Measurements from ENCODE around the gene AQP12B.
"Not testable (repeated sequence)": the region's sequence is repeated elsewhere in the genome, so short reads cannot be mapped to it uniquely, and the experiment has no call there.

The AQP12B gene

DNA sequence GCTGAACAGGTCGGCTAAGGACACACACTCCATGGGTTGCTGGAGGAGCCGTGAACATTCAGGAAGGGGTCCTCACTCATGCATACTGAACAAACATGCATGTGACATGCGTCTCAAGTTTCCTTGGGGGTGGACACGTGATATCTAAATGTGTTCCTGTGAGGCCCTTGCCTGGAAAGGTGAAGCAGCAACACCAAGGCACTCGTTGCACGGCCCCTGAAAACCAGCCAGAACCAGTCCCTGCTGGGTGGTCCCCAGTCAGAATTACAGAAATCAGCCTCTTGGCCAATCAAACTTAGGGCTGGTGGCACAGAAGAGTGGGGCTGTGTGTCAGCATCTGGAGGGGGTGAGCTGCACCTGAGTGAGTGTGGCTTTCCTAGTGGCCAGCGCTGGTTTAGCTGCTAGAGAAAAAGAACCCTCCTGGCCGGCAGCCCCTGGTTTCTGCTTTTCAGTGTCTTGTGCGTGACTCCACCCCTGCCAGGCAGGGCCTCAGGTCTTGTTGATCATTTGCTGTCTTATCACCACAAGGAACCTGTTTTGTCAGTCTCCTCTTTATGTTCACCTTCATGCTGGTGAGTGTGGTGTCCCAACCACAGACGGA, 3.2 kb upstream of the AQP12B start:
- no peak overlapping the region for H3K27ac Mint-ChIP-seq
- no peaks in the 10 kb centered on the region for H3K27me3 Mint-ChIP-seq
- H3K36me3 Mint-ChIP-seq (ENCODE audit: low read depth): no peaks in the 10 kb centered on the region
- ATAC-seq (no peak), DNase-seq (no peak)
- H3K4me1 Mint-ChIP-seq: peaks cover 3% of the 10 kb centered on the region
- H3K4me3 Mint-ChIP-seq: no peak overlapping the region
- no peaks in the 10 kb centered on the region for H3K9me3 Mint-ChIP-seq

DNA sequence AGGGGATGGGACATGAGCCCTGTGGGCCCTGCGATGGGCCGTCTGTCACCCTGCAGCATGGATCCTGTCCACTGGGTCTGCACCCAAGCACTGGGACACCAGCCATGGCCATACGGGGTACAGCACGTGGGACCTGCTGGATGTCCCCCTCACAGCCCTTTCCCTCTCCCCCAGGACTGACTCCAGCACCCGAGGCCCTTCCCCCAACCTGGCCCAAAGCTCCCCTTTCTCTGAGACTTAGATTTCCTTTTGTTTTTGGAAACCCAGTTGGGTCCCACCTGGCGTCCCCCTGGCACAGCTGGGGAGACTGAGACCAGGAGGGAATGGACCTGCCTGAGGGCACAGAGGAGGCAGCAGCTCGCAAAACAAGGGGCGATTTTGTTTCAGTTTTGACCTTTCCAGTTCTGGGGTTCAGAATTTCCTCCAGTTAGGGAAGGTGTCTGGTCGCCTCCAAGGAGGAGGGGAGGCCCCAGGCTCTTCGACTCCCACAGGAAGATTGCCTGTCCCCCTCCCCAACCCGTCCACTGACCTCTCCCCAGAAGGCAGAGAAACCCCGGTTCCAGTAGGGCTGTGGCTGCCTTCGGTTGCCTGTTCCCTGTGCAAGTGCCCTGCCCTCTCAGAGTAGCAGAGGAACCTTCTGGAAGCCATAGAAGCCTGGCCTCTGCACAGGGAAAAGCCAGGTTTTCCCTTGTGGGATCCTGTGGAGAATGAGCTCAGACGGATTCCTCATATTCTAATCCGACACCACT, 1.5 kb upstream of the AQP12B start:
- not testable (repeated sequence) for H3K36me3 Mint-ChIP-seq (ENCODE audit: low read depth); H3K27me3 Mint-ChIP-seq; H3K4me3 Mint-ChIP-seq; H3K4me1 Mint-ChIP-seq; DNase-seq; H3K9me3 Mint-ChIP-seq; H3K27ac Mint-ChIP-seq
- ATAC-seq: peak; percentile 7

DNA sequence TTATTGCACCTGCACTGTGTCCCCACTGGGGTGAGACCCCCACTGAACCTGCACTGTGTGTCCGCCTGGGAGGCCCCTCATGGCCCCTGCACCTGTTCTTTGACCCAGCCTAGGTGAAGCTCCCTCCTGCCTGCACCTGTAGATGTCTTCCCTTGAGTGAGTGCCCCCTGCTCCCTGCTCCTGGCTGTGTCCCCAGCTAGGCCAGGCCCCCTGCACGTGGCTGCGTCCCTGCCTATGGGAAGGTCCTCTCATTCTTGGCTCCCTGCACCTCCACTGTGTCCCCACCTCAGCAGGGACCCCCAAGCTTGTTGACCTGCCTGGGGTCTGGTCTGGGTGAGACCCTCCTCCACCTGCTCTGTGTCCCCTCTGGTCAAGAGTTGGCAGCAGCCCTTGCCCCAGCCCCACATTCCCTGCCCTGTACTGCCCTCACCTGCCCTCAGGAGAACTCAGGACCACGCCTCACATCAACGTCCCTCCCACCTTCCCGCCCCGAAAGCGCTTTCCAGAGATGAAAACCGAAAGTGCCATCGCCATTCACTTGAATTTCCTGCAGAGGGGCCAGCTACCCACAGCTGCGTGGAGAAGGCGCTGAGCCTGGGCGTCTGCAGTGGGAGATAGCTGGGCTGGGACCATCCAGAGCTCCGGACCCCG, 769 bp upstream of the AQP12B start:
- H3K9me3 Mint-ChIP-seq; H3K36me3 Mint-ChIP-seq (ENCODE audit: low read depth); H3K4me3 Mint-ChIP-seq; DNase-seq; H3K4me1 Mint-ChIP-seq; H3K27ac Mint-ChIP-seq; H3K27me3 Mint-ChIP-seq: not testable (repeated sequence)
- peak; percentile 21 for ATAC-seq

DNA sequence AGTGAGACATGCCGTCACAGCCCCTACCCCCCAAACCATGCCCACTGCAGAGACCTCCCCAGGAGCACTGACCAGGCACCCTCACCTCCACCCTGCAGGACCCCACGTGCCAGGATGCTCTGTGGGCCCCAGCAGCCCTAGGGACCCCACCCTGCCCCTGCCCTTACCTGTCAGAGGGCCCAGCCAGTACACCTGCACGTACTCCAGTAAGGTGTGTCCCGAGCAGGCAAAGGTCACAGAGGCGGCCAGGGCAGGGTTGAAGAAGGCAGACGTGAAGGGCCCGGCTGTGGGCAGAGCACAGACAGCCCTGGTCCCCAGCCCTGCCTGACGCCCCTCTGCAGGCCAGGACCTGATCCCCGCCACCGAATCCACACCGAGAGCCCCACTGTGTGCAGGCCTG, 2.5 kb downstream of the AQP12B start:
- H3K9me3 Mint-ChIP-seq; DNase-seq; H3K4me3 Mint-ChIP-seq; H3K27me3 Mint-ChIP-seq; ATAC-seq; H3K4me1 Mint-ChIP-seq; H3K27ac Mint-ChIP-seq; H3K36me3 Mint-ChIP-seq (ENCODE audit: low read depth): not testable (repeated sequence)

DNA sequence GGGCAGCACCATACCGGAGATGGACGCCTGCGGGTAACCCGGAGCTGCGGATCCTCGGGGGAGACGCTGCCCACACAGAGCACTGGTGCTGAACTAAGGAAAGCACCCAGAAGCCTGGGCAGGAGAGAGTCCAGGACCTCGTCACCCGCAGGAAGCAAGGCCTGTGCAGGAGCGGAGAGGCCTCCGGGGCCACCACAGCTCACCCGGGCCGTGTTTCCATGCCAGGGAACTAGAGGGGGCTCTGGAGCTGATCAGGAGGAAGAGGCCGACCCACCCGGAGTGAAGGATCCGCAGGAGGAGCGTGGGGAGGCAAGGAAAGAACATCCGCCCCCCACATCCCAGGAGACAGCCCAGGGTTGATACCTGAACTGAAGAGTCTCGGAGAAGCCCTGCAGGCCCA, 3.8 kb downstream of the AQP12B start:
- not testable (repeated sequence) for ATAC-seq, H3K27ac Mint-ChIP-seq, H3K4me1 Mint-ChIP-seq

DNA sequence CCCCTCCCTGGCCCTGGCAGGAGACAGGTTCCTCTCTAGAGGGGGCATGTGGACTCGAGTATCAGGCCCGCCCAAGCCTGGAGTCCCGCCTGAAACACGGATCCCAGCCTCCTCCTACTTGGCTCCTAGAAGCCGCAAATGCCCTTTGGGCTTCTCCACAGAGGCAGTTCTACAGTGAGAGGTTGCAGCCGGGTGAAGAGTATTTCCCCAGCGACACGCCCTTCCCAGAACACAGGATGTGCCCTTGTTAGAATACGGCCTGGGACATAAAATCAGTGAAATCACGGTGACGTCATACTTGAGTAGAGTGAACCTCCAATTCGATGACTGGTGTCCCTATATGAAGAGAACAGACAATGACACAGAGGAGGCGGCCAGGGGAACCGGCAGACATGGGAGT, 4.6 kb downstream of the AQP12B start:
- H3K9me3 Mint-ChIP-seq; H3K27ac Mint-ChIP-seq; H3K27me3 Mint-ChIP-seq; ATAC-seq; H3K4me3 Mint-ChIP-seq; H3K4me1 Mint-ChIP-seq; H3K36me3 Mint-ChIP-seq (ENCODE audit: low read depth); DNase-seq: not testable (repeated sequence)

More for the DNA sequence above, 3.8 kb downstream of the AQP12B start:
- DNase-seq; H3K9me3 Mint-ChIP-seq; H3K36me3 Mint-ChIP-seq (ENCODE audit: low read depth); H3K27me3 Mint-ChIP-seq; H3K4me3 Mint-ChIP-seq: not testable (repeated sequence)

DNA sequence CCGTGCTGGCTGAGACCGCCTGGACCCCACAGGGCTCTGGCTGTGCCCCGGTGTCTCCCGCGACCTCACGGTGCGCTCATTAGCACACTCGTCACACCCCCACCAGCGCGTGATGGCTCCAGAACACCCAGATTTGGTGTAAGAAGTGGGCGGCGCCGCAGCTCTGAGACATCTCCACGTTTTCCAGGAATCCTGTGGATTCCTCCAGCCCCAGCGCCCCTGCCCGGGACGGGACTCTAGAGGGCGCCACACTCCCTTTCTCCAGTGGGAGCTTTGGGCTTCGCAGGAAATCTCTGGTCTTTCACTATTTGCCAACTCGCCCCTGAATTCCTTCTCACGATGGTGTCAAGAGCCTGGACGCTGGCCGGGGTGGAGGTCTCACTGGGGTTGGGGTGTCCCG, 7.3 kb downstream of the AQP12B start:
- not testable (repeated sequence) for H3K36me3 Mint-ChIP-seq (ENCODE audit: low read depth); ATAC-seq; DNase-seq; H3K4me3 Mint-ChIP-seq; H3K4me1 Mint-ChIP-seq; H3K9me3 Mint-ChIP-seq; H3K27ac Mint-ChIP-seq
- peaks cover 13% of the 10 kb centered on the region for H3K27me3 Mint-ChIP-seq

DNA sequence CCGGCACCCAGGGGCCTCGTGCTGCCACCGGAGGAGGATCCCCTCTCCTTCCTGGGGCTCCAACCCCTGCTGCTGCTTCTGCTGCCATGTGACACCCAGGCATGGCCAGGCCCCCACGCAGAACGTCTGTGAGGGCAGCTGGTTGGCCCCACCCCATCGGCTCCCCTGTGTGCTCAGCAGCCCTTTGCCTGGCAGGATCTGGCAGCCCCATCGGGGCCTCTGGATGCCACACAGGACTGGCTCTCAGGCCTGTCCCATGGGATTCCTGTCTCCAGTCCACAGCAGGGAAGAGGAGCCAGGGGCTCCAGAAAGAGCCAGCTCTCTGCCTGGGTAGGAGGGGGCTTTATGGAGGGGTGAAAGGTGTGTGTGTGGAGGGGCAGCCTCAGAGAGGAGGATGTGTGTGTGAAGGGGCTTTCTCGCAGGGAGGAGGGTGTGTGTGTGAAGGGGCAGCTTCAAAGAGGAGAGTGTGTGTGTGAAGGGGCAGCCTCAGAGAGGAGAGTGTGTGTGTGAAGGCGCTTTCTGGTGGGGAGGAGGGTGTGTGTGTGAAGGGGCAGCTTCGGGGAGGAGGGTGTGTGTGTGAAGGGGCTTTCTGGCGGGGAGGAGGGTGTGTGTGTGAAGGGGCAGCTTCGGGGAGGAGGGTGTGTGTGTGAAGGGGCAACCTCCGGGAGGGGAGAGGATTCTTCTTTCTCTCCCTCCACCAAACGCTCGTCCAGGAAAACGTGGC, 8.1 kb downstream of the AQP12B start:
- not testable (repeated sequence) for H3K27ac Mint-ChIP-seq; H3K4me3 Mint-ChIP-seq; H3K9me3 Mint-ChIP-seq; DNase-seq; ATAC-seq; H3K36me3 Mint-ChIP-seq (ENCODE audit: low read depth); H3K4me1 Mint-ChIP-seq
- H3K27me3 Mint-ChIP-seq: peaks cover 13% of the 10 kb centered on the region

DNA sequence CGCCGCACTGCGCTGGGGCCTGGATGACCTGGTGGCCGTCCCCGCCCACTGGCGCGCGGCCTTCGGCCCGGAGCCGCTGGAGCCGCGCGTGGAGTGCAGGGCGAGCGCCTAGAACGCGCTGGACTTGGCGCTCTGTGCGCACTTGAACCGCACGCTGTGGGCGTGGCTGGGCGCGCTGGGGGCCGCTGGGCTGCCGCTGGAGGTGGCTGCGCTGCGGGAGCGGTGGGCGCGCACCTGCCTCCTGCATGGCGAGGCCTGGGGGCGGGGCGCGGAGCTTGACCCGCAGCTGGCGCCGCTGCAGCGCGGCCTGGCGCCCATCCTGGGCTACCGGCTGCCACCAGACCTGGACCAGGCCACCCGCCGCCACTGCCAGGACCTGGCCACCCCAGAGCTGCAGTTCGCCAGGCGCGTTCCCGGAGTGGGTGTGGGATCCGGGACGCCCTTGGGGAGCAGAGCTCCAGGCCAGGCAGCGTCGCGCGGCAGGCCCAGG, 9.9 kb downstream of the AQP12B start:
- no peak for ATAC-seq
- no peaks in the 10 kb centered on the region for H3K9me3 Mint-ChIP-seq
- H3K36me3 Mint-ChIP-seq (ENCODE audit: low read depth): no peaks in the 10 kb centered on the region
- no peaks in the 10 kb centered on the region for H3K4me1 Mint-ChIP-seq
- no peak overlapping the region for H3K27ac Mint-ChIP-seq
- DNase-seq: no peak
- no peak overlapping the region for H3K4me3 Mint-ChIP-seq
- H3K27me3 Mint-ChIP-seq: peaks cover 18% of the 10 kb centered on the region

DNA sequence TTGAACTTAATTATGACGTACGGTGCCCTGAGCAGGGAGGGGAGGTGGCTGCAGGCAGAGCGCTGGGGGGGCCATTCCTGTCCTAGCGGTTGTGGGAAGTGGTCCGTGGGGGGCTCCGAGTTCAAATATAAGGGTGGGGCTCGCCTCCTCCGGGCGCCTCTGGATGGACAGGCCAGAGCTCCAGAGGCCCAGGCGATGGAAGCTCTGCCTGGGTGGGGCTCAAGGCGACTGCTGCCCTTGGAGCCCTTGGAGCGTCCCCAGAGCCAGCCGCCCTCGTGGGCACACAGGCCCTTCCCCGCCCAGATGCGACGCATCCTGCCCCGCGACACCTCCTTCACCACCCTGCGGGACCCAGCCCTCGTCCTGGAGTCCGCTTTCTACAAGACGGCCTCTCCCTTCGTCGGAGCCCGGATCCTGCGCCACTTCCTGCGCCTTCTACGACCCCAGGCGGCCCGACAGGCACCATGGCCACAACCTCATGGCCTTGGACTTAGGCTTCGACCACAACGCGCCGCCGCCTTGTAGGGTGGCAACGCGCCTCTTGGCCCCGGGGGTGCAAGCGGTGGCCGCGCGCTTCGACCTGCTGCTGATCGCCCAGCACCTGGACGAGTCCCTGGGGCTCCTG, 10.5 kb downstream of the AQP12B start:
- H3K27me3 Mint-ChIP-seq: peaks cover 23% of the 10 kb centered on the region
- H3K36me3 Mint-ChIP-seq (ENCODE audit: low read depth): no peaks in the 10 kb centered on the region
- H3K27ac Mint-ChIP-seq: no peak overlapping the region
- ATAC-seq (no peak), DNase-seq (no peak)
- H3K4me3 Mint-ChIP-seq: no peak overlapping the region
- H3K4me1 Mint-ChIP-seq: no peaks in the 10 kb centered on the region
- H3K9me3 Mint-ChIP-seq: no peaks in the 10 kb centered on the region

DNA sequence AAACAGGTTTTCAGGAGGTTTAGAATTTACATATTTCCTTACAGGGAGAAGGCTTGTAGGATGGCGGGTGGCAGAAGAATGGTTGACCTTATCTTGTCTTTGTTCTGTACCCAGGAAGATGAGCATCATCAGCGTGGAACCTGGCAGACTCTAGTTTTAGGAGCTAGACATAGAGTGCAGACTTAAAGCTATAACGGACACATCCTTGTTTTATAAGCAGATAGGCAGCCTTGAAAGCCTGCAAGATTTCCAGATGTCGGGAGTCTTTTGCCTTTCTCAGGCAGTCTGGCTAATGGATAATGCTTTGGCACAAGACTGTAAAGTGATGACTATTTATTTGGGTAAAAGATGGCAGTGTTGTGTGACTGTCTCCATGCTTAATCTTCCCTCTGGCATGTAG, 11.7 kb downstream of the AQP12B start:
- Mint-ChIP-seq H3K27me3 (peaks cover 33% of the 10 kb centered on the region), H3K4me3 (no peak overlapping the region)

DNA sequence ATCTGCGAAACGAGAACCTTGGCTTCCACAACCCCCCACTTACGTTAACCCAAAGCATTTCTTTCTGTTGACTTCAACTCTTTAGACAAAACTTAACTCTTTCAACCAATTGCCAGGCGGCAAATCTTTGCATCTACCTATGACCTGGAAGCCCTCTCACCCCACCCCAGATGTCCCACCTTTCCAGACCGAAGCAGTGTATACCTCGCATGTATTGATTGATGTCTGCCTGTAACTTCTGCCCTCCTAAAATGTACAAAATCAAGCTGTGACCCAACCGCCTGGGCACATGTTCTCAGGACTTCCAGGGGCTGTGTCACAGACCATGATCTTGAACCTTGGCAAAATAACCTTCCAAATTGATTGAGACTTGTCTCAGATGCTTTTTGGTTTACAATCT, 12.3 kb downstream of the AQP12B start:
- ATAC-seq (no peak), DNase-seq (no peak)
- Mint-ChIP-seq H3K27ac (no peak overlapping the region), H3K27me3 (peaks cover 34% of the 10 kb centered on the region), H3K4me1 (no peaks in the 10 kb centered on the region), H3K36me3 (ENCODE audit: low read depth) (no peaks in the 10 kb centered on the region), H3K4me3 (no peak overlapping the region), H3K9me3 (peaks cover 4% of the 10 kb centered on the region)

More for the DNA sequence above, 11.7 kb downstream of the AQP12B start:
- ATAC-seq: no peak
- no peaks in the 10 kb centered on the region for H3K4me1 Mint-ChIP-seq
- no peak overlapping the region for H3K27ac Mint-ChIP-seq
- no peak for DNase-seq
- H3K36me3 Mint-ChIP-seq (ENCODE audit: low read depth): no peaks in the 10 kb centered on the region
- peaks cover 2% of the 10 kb centered on the region for H3K9me3 Mint-ChIP-seq

DNA sequence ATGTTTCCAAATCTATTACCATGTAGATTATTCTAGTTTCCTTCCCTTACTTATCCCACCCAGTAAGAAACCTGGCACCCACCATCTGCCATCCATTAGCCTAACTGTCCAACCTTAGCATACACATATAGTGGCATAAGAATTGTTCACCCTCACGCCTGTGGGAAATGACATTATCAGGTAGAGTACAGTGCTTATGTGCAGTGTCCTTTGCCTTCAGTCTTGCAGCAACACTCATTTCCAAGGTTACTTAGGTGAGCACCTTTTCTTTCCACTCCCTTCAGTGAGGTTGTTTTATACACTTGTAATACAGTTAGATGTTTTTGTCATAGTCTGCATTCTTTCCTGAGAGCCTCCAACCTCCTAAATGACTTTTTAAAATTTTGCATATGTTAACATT, 18.1 kb downstream of the AQP12B start:
- Mint-ChIP-seq H3K4me1 (no peaks in the 10 kb centered on the region), H3K27me3 (peaks cover 26% of the 10 kb centered on the region), H3K36me3 (ENCODE audit: low read depth) (no peaks in the 10 kb centered on the region), H3K4me3 (no peak overlapping the region), H3K9me3 (peaks cover 14% of the 10 kb centered on the region), H3K27ac (no peak overlapping the region)
- ATAC-seq (no peak), DNase-seq (no peak)

DNA sequence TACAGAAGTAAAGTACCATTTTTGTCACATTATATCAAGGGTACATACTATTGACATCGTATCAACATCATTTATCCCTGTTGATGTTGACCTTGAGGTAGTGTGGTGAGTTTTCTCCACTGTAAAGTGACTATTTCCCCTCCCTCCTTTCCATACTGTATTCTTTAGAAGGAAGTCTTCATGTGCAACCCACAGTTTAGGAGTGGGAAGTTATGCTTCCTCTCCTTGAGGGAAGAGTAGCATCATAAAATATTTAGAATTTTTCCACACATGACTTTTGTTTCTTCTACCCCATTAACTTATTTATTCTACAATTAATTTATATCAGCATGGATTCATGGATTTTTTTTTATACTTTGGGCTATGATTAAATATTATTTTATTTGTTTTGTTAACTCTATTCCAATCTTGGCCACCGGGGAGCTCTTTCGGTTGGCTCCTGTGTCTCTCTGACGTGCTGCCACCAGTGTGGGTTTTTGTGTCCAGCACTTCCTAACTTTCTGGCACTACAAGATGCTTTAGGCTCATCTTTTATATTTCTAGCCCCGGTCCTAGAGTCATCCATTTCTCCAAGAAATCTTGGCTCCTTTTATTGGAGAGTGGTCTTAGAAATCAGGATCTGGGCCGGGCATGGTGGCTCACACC, 19.0 kb downstream of the AQP12B start:
- Mint-ChIP-seq H3K9me3 (peaks cover 14% of the 10 kb centered on the region), H3K27me3 (peaks cover 29% of the 10 kb centered on the region), H3K4me3 (no peak overlapping the region), H3K27ac (no peak overlapping the region), H3K36me3 (ENCODE audit: low read depth) (no peaks in the 10 kb centered on the region), H3K4me1 (no peaks in the 10 kb centered on the region)
- no peak for ATAC-seq
- DNase-seq: no peak

Measured in activated naive CD8-positive, alpha-beta T cell treated with anti-CD3 and anti-CD28 coated beads, Interleukin-2, amount 50 U/mL, for 24 hours (primary cell).